ENCODE measurements around the gene NRCAM.

Gene NRCAM

DNA sequence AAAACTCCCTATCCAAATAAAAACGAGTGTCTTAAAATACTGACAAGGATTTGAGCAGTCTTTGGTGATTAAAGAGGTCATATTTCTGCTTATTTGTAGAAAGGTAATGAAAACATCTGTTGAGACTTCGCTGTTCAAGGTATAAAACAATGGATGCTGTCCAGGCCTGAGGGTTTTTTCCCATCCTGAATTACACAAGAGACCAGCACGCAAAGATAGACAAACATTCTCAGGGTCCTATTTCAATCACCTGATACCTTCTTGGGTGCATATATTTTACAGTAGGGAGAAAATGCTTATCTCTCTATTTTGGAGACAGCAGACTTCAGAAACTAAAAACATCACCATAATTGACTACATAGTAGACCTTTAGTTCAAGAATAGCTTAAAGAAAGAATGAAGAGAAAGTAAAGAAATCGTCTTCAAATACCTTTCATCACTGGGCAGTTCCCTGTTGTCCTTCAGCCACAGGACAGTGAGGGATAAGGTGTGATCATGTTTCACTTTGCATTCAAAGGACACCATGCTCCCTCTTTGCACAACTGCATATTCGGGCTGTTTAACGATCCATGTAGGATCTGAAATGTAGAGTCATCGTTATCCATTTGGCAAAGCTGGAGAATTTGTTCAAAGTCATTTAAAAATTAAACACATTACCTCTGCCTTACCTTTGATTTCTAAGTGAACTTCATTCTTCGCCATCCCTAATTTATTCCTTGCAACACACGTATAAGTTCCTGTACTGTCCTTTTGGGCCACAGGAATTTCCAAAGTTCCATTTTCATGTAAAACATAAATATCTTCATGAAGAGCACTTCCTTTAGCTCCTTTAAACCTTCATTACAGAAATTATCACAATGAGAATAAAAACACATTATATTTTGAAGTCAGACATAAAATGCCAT lies 262.4 kb downstream of the NRCAM start:
- DNase-seq, result no peak

DNA sequence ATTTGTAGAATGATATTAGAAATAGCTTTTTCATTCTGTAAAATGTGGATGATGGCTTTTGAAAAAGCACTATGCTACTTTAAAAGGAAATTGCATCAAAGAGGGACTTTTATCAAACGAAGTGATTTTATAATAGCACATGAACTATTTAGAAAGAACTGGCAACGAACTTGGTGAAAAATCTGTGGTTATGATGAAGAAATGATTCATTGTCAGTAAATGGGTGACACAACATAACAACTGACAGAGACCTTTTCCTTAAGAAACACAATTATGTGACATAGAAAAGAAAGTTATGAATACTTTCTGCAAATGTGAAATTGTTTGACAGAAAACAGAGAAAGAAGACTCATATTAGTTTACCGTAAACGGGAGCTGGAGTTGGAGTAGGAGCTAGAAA lies 265.3 kb downstream of the NRCAM start:
- no peak for DNase-seq

DNA sequence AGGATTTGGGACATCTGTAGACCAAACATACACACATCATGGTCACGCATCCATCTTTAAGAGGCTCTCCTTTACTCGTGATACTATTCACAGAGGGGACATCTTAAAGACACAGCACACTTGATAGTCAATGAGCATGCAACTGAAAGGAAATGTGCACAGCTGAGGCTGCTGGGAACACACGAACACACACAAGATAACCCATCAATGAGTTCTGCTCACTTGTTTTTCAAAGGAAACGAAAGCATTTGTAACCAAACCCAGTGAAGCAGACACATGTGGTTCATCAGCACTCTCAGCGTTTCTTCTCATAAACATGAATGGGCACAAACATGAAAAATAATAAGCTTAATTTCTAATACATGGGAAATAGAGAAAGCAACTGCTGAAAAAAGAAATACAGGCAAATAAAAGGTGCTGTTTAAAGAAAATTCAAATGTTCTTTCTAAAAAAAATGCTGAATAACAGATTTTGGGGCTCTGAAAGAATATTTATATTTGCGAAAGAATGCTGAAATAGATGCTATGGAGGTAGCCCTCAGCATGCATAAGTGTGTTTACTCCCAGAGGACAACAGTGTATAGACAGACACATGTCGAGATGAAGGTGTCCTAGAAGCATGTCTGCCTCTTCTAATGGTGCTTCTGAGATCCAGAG lies 266.4 kb downstream of the NRCAM start:
- no peak for DNase-seq

DNA sequence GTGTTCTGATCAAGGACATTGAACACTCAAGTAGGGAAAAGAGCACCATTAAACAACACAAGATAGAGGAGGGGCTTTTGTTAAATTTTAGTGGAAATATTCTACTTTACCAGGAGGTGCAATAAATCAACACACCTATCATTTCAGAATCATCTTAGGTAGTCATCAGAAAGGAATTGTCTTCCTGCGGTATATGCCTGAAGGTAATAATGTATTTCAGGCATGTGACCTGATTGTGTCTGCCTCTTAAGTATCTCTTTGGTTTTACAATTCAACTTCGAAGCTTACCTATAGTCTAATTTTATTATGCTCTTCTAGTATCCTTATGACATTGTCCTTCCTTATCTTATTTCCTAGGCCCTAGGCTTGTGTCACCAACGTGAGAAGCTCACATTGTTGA lies 267.5 kb downstream of the NRCAM start:
- no peak for DNase-seq

DNA sequence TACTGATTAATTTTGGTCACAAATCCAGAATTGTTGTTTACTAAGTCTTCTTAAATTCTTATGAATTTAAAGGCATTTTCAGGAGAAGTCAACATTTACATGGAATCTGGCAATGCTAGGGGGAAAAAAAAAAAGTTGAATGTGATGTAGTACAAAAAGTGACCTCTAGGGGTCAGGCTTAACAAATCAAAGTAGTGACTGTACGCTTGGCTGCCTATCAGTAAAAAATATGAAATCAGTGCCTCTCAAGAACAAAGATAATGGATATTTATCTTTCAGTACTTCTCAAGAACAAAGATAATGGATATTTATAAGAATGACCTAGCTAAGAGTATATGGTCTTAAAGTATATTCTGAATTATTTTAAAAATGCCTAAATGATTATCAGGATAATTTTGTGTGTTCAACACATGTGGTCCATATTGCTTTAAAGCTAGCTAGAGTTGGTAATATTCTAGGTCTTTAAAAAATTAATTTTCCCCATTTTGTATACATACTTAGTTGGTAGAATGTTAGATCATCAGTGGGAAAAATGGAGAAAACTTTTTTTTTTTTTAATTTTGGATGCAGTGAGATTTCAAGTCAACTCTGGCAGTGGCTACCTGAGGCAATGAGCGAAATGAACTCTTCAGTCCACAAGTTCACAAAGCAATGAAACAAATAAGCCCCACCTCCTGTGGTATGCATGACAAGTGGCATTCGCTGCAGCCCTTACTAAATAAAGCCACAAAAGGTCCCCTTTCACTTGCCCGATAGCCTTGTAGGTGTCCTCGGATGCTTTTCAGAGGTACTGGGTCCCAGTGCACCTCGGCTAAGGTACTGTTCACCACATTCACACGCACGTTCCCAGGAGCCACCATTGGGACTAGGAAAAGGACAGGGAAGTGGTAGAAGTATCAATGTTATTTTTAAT lies 274.9 kb downstream of the NRCAM start:
- no peak for DNase-seq

DNA sequence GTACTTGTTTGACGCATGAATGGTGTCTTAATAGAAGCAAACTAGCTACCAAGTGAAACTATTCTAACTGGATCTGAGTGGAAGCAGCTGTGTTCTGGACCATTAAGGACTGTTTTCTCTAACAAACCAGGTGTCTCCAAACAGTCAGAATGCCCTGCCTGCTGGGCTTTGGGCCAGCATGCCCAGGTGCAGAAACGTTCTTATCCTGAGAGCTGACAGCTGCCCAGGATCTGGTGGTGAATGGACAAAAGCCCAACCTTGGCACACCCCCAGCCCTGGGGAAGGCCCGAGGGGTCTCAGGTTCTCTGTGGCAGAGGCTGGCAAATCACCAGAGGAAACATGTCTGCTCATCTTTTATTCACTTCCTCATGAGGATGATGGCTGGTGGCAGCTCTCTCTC lies 277.8 kb downstream of the NRCAM start:
- DNase-seq, result no peak

DNA sequence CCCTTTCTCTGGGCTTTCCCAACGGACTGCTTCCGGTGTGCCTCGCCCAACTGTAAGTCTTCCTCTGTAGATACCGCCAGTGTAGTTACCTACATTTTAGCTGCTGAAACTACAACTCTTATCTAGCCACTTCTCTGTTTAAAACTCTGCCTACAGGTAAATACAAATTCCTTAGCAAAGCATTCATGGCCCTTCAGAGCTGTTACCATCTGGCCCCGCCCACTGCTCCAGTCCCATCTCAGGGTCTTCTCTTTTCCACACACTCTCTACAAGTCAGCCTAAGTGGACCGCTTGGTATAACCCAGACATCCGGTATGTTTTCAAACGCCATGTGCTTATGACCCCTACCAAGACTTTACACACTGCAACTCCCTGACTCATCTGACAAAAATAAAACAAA lies 285.1 kb downstream of the NRCAM start:
- DNase-seq, result no peak

DNA sequence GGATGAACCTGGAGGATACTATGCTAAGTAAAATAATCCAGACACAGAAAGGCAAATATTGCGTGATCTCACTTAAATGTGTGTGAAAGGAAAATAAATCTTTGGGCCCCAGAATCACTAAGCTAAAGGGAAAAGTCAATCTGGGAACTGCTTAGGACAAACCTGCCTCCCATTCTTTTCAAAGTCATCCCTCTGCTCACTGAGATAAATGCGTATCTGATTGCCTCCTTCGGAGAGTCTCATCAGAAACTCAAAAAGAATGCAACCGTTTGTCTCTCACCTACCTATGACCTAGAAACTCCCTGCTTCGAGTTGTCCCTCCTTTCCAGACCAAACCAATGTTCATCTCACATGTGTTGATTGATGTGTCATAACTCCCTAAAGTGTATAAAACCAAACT lies 286.0 kb downstream of the NRCAM start:
- no peak for DNase-seq

DNA sequence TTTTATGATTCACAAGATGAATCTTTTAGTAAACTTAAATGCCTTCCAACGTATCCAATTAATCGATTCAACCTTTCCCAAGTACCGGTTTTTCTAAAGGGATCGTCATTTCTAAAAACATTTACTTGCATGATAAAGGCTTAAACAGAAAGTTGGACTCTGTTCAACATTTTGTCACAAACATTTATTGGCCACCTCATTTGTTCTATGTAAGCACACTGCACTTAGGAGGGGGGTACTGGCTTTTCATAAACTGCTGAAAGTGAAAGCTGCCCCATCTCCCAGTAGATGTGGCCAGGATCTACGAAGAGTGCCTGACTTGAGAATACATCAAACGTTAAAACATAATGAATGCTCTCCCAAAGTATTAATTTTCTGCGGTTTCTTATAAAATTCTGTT lies 288.8 kb downstream of the NRCAM start:
- DNase-seq, result no peak

DNA sequence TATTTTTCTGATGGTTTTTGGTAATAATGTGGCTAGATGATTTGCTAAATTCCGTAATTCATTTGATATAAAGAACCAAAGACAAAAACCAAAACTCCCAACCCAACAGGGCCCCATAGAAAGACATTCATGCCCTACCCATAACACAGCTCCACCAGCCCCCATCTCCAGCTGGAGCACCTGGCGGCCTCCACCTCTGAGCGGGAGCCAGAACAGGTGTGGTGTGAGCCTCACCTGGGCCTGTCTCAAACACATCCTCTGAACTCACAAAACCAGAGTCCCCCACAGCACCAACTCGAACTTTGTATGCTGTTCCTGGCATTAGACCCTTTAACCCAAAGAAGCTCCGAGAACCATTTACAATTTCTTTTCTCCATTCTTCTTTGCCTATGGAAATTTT lies 289.5 kb downstream of the NRCAM start:
- no peak for DNase-seq

DNA sequence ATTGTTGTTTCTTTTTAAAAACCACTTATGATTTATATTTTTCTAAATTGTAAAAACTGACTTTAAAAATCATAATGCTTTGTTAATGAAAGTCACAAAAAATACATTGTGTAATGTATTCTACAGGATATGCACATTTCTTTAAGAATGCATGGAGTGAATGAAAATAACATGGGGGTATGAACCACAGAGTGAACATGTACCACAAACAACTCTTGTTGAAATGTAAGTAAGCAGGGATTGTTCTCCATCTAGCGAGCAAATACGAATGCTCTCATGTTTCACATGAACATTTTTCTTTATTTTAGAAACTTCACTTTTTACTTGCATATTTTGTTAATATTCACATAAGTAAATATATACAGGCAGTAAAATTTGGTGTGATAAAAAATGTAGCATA lies 290.5 kb downstream of the NRCAM start:
- DNase-seq, result no peak

DNA sequence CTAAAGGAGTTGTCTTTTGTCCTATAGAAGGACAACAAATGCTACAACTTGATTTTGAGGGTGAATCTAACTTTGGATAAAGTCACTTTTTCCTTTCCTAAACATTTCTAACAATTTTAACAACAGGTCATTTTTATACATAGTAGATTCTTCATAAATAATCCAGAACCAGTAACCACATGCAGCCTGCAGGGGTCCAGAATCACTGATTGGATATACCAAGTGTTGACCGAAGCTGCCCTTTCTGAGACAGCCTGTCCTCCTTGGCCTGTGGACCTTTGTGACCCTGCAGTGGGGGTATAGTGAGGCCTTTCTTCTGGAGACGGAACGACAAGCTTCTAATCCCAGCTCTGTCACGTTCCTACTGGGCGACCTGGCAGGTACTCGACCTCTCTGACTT lies 291.3 kb downstream of the NRCAM start:
- DNase-seq, result no peak

DNA sequence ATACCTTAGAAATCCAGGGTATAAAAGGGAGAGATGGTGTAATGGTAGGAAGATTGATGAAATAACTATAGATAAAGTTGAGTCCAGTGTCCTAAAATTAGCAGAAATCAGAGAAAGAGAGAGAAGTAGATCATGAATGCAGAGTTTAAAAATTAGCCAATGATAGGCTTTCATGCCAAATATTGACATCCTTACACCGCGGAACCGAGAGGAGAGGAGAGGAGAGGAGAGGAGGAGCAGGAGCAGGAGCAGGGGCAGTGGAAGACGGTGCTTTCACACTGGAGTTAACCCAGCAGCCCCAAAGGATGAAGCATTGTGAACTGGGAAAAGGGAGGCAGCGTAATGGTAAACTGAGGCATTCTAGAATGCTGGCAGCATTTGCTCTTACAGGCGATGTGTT lies 291.9 kb downstream of the NRCAM start:
- no peak for DNase-seq

DNA sequence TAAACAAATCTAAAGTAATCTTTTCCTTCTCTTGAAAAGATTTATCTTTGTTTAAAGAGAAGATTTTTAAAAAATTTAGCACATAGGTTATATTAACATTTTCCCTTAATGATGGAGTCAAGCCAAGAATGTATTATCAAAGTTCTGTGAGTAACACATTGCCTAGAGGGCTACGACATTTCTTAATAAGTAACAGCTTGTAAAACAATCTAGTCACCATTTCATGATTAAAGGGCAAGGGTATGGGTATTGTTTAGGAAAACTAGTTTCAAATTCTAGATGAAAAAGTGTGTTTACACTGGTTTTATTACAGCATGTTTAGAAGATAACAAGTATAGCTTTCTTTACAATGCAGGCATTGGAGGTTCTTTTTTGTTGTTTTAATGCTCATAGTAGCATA lies 297.5 kb downstream of the NRCAM start:
- no peak for DNase-seq

DNA sequence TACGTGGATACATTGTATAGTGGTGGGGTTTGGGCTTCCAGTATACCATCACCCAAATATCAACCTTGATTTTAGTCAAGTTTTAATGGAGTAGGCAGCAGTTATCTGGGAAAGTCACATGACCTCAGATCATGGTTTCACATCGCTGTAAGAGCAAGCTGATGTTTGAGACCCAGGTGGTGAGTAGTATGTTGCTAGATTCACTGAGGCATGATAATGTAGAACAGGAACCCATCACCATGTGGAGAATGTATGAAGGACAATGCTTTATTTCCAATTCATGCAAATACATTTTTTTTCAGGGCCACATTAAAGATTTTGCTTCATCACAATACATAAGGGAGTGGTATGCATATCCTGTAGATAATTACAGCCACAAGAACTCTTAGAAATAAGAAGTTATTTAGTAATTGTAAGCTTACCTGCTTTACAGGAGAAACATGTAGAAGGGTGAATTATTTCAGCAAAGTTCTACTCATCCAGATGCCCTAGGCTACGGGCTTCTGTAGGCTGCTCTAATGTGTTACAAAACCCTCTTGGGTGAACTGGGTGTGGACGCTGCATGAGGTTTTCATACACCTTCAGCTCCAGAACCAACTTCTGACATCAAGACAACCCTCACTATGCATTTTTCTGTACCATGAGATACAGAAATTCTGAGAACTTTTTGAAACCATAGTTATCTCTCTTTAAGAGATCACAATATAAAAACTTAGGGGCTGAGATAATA lies 298.5 kb downstream of the NRCAM start:
- DNase-seq, result no peak

DNA sequence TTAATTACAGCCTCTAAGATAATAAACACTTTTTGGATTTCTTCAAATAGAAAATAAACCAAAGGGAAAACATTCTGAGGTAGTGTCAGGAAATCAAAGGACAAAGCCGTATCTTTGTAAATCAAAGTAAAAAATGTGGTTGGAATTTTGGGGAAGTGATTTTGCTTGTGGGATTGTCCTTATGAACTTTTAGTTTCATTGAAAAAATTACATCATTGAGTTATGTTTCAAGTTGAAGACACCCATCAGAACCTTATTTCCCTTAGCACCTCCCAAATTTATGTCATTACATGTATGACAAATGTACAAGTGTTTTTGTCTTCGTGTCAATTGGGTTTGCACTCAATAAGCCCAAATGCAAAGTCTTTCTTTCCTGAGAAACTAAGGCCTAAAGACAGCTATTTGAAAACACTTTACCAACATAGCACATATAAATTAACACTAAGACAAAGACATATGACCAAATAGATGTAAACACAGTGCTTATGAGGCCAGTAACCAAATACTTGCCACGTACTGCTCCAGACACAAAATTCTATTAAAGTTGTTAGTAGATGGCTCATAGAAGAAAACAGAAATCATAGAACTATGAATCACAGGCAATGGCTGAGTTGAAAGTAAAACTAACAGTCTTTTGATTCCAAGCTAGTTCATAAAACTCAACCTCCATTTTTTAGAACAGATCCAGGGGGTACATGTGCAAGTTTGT lies 299.2 kb downstream of the NRCAM start:
- DNase-seq, result no peak

DNA sequence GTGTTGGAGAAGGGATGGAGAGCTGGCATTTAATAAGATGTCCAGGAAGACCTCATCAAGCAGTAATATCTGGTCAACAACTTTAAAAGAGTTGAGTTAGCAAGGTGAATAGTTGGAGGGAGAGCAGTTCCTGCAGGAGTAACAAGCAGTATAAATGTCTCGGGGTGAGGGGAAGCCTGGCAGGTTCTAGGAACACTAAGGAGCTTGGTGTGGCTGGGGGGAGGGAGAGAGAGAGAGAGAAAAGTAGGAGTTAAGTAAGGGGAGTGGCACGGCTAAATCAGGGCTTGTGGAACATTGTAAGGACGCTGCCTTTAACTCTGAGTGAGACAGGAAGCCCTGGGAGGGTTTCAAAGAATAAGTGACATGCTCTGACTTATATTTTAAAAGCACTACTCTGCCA lies 304.0 kb downstream of the NRCAM start:
- DNase-seq, result no peak

DNA sequence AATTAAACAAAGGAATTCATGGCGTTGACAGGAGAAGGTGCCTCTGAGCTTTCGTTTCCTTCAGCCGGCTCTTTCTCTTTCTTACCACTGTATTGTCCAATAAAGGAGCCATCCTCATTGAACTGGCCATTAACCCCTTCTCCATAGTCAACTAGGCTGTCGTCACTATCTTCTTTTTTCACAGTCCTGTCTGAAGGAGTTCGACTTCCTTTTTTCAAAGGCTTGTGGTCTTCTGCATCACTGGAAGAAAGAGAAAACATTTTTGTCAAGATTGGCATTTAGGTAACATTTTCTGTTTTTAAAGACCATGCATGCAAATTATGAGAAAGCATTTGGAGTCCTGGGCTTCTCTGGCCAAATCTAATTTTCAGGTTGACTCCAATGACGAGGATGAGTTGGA lies 306.3 kb downstream of the NRCAM start:
- DNase-seq, result no peak

DNA sequence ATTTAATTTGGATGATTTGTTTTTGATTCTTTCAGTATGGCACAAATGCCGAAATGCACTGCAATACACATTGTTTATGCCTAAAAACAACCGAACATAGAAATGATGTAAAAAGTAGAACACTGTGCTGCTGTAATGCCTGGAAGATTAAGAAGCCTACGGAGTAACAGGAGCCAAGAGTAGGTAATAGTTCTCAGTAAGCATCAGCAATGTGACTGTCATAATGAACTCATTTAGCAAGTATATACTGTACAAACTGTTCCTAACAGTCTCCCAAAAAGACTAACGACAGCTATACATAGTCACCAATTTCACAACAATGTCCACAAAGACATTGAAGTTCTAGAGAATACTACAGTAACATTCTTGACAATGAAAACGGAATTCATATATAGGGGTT lies 307.1 kb downstream of the NRCAM start:
- no peak for DNase-seq

DNA sequence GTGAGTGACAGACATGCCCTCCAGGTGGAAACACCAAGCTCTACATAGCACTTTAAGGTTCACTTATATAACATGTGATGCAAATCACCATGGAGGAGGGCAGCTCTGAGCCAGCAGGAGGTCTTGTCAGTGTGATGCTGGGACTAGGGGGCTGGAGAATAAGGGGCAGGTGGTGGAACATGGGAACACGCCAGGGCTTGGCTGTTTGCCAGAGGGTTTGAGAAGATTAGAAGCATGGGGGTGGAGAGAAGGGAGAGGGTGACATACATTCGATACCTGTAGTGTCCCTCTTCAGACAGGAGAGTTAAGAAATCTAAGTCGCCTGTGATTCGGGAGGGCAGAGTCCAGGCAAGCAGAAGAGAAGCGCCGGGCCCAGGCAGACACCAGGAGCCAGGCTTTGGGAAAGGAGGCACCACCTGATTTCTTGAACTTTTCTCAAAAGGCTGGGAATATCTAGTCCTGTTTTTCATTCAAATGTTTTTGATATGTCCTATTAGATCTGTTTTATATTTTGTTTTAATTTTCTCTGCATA lies 309.1 kb downstream of the NRCAM start:
- DNase-seq, result no peak

DNA sequence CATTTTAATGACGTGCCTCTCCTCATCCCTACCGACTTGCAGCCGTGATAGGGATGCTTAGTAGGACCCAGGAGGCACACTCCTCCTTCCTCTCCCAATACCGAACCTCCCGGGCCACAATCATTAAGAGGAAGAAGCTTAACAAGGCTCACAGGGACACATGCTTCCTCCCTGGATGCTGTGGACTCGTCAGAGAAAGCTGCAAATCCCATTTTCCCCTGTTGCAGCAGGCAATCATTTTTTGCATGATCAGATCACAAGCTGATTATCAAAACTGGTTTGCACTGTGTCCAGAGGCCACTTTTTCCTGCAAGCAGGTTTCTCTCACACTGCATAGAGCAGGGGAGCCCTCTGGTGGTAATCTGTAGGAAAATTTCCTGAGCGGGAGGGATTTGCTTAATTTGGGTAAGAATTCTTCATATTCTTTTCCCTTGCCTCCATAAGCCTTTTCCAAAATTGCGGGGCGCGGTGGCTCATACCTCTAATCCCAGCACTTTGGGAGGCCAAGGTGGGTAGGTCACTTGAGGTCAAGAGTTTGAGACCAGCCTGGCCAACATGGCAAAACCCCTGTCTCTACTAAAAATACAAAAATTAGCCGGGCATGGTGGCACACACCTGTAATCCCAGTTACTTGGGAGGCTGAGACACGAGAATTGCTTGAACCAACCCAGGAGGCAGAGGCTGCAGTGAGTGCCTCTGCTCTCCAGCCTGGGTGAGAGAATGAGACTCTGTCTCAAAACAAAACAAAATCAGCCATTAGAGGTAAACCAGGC lies 310.0 kb downstream of the NRCAM start:
- DNase-seq, result no peak

Measured in activated CD8-positive, alpha-beta memory T cell treated with anti-CD3 and anti-CD28 coated beads, Interleukin-2, amount 50 U/mL, for 48 hours (primary cell).